Activated gamma-delta T cell treated with anti-CD3 and anti-CD28 coated beads, Interleukin-2, amount 50 U/mL, for 16 hours (primary cell): ENCODE results near the gene CCDC170.

ENCODE experiments used
- DNase-seq: peaks from one replicate; pipeline ENCODE4 v3.0.0-alpha.2; 2020; ENCODE audit warnings: low read depth

The CCDC170 gene

DNA sequence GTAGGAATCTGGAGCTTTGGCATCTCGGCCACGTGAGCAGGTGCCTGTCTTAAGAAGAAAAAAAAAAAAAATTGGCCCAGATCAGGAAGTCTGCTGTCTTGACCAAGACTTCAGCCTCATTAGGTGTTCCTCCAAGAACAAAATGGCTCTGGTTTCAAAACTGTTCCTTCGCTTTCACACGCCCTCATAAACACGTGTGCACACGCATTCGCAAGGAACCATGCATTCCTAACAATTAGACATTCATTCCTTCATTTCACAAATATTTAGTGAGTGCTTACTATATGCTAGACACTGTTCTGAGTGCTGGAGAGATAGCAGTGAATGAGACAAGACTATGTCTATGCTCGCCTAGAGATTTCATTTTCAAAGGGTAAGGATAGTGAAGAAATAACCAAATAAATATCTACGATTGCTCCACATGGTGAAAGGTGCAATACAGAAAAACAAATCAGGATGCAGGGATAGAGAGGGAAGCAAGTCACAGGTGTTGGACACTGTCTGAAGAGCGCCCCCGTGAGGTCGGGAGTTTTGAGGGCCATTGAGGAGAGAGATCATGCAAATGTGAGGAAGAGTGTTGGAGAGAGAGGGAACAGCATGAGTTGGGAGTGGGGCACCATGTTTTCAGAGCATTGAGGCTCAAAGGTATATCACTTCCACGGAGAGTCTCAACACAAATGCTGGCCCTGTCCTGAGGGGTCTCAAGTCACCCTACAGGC is 53.3 kb downstream of the CCDC170 start:
- no peak for DNase-seq

- DNase-seq = no peak
Observed at GRCh38 chr6:151548201-151548600, 54.4 kb downstream of the CCDC170 start.

DNA sequence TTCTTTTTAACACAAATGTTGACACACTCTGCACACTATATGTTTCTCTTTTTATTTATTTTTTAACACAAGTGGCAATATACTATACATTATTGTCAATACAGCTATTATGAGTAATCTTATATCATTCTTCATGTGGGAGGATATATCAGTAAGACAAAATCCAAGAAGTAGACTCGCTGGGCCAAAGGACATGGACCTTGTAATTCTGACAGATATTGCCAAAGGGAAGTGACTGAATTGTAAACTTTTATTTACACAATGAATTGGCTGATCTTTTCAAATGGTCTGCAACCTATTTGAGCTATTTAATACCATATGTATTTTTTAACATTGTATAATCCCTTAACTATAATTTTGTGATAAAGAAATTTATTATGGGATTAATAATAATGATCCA is 56.0 kb downstream of the CCDC170 start:
- no peak for DNase-seq

- no peak for DNase-seq
Observed at GRCh38 chr6:151550618-151551017, 56.8 kb downstream of the CCDC170 start.

DNA sequence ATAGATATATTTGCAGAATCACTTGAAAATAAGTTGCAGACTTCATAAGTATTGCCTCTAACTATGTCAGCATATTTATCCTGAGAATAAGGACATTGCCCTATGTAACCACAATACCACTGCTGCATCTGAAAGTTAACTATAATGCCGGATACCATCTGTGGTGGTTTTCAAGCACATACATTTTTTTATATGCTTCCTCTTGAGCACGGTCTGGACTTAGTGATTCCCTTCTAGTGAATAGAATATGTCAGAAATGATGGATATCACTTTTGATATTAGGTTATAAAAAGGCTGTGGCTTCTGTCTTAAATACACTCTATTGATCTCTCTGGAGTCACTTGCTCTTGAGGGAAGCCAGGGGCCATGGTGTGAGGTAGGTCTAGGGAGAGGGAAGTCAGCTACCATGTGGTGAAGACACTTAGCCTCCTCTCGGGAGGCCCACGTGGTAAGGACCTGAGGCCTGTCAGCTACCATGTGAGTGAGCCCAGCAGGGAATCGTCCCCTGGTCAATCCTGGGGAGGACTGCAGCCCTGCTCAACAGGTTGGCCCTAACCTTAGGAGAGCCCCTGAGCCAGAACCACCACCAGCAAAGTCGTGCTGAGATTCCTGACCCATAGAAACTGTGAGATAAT is 57.5 kb downstream of the CCDC170 start:
- no peak for DNase-seq

DNA sequence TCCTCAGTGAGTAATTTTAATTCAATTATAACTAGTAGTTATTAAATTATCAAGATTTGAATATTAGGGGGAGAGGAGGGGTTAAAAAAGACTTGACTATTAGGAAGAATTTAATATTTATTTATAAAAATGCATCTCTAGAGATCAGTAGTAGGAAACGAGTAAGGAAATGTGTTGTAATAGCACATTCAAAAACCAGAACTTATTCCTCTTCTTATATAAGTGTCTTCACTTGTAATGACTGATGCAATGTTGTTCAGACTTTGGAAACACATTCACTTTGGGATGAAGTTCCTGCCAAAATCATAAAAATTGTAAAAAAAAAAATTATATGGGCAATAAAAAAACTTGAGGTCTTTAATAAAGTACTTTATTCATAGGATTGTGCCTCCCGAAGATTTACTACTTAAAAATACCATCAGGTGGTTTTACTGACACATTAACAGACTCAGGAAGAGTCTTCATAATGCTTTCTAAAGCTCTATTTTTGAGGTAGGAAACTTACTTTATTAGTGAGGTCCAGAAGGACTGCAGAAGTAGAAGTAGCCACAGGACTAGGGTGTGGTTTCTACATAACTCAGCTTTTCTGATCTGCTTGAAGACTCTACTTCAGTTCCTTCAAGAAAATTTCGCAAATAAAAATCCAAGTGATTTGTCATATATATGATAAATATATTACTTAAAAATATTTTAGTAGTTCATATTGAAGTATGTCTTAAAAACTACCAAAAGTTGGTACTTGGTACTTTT is 59.8 kb downstream of the CCDC170 start:
- no peak for DNase-seq

GRCh38 chr6:151561238-151561637 is 67.4 kb downstream of the CCDC170 start:
- no peak for DNase-seq

- no peak for DNase-seq
Observed at GRCh38 chr6:151564654-151565053, 70.8 kb downstream of the CCDC170 start.

DNA sequence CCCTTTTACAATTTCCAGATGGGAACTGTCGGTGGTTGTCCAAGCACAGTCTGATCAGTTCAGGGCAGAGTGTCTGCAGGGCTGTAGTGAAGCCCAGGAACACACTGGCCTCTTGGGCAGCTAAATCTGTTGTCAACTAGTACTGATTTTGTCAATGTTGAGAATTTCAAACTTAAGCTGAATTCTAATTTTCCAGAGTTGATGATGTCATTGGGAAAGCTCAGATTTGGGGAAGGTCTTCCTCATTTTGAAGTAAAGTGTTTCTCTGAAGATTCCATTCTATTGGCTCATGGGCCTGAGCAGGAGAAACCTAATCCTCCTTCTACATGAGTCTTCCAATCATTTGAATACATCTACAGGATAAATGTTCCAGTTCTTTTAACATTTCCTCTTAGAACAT is 72.1 kb downstream of the CCDC170 start:
- DNase-seq = no peak

GRCh38 chr6:151566557-151566956 is 72.7 kb downstream of the CCDC170 start:
- DNase-seq = no peak

GRCh38 chr6:151576633-151577032 is 82.8 kb downstream of the CCDC170 start:
- DNase-seq = no peak

- no peak for DNase-seq
Observed at GRCh38 chr6:151577257-151577656, 83.4 kb downstream of the CCDC170 start.

GRCh38 chr6:151585741-151586140 is 91.9 kb downstream of the CCDC170 start:
- DNase-seq = no peak

- DNase-seq = no peak
Observed at GRCh38 chr6:151589667-151590066, 95.8 kb downstream of the CCDC170 start.

- DNase-seq = no peak
Observed at GRCh38 chr6:151590742-151591141, 96.9 kb downstream of the CCDC170 start.

GRCh38 chr6:151592449-151593159 is 98.8 kb downstream of the CCDC170 start:
- DNase-seq = no peak

DNA sequence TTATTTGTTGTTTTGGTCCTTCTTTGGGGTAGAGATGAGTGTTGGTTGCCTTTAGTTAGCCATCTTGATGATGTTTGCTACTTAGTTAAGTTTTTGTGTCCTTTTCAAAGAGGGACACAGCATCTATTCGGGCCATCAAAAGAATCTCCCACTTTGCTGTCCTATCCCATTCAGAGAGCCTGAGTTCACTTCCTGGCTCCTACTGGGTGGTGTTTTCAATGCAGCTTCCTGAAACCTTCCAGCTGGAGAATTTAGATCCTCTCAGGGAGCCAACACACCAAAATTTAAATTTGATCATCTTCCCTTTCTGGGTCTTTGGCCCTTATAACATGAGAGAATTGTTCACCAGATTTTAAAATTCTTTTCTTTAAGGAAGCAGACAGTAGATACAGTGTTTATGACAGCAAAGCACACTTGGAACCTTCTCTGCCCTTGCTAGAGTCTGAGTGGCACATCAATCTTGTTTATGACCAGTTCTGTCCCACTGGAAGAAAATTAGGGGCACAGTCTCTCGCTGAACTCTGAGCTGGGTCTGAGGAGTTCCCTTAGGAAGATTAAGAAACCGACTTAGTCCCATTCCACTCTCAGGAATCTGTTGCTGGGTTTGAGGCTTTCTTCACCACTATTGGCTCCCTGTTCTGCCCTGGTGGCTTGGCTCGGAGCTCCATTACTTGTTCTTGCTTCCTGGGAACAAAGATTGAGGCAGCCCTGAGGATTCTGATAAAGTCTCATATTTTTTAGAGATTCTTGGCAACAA is 115.5 kb downstream of the CCDC170 start:
- no peak for DNase-seq

DNA sequence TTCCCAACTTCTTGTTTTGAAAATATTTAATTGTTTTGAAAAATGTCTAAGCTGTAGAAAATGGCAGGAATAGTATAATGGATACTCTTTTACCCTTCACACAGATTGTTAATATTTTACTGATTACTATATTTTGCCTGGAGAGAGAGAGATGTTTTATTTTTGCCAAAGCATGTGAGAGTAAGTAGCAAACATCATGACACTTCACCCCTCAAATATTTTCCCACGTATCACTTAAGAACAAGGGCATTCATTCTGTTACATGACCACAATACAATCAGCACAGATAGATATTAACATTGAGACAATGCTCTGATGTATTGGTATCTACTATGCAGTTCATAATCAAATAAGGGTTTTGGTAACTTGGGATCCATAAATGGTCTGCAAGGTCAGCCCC is 116.5 kb downstream of the CCDC170 start:
- no peak for DNase-seq

DNA sequence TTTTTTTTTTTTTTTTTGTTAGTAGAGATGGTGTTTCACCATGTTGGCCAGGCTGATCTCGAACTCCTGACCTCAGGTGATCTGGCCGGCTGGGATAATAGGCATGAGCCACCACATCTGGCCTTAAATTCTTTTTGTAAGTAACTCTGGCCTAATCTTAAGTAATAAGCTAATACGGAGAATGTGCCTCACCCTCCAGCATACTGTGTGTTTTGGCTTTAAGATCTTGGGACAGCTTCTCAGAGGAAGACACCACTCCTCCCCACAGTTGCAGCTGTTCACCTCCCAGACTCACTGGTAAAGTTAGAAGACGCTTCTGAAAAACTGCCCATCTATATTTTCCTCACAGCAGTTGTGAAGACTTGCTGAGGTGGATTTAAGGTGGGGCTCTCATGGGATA is 120.8 kb downstream of the CCDC170 start:
- DNase-seq = no peak

GRCh38 chr6:151616091-151616513 is 122.3 kb downstream of the CCDC170 start:
- DNase-seq = no peak

GRCh38 chr6:151616600-151616999 is 122.8 kb downstream of the CCDC170 start:
- DNase-seq = no peak

- DNase-seq = no peak
Observed at GRCh38 chr6:151617539-151617938, 123.7 kb downstream of the CCDC170 start.
